ENCODE results near the gene EFL1. TPM values are rescaled to one million over a fixed set of nuclear protein-coding genes. Genes with fewer than 3 reads are reported as not detected.
A peak's percentile ranks its signal among the peaks of the same experiment; 100 is the strongest.

EFL1 gene
- total and polyA plus RNA-seq, 2 donors (not counting 1 experiment from before 2014, with no cell fraction given), result 19.1 to 29.9 TPM

DNA sequence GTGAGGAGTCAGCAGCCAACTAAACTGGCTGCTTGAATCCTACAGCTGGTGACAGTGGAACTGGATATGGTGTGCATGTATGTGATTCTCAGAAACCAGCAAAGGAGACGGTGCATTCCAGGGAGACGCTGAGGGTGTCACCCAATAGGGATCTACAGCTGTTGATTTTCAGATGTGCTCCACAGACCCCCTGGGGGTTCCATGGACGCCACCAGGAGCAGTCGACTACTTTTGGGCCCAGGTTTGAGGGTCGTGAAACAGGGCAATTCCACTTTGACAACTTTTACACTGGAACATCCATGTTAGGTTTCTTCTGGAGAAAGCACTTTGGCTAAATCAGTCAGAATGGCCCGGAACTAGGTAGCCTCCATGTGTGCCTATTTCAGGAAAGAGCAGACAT is 145.2 kb downstream of the EFL1 start:
- no peak overlapping the region for H3K4me3 ChIP-seq (replicated peaks in 1 of 4; ENCODE audit: control extremely low read depth in 1 of 4, insufficient read depth in 1 of 4, low read depth in 3 of 4, low read length in 4 of 4)
- no peaks in the 10 kb centered on the region for H4K20me1 ChIP-seq (ENCODE audit: control insufficient read depth, extremely low read depth, insufficient read depth, low read length)
- no peak for DNase-seq (ENCODE audit: low read depth in 2 of 2)
- H3K79me2 ChIP-seq (ENCODE audit: control insufficient read depth, insufficient read depth, low read length), result no peaks in the 10 kb centered on the region
- no peak overlapping the region for H3K4me2 ChIP-seq (ENCODE audit: extremely low read depth, insufficient read depth, low read length)
- H3K9me3 ChIP-seq (ENCODE audit: control insufficient read depth, insufficient read depth, low read depth, low read length), result no peaks in the 10 kb centered on the region
- H2AFZ ChIP-seq (ENCODE audit: low read length), result no peak overlapping the region
- H3K27ac ChIP-seq (ENCODE audit: insufficient read depth, low read length), result no peak overlapping the region
- no peak overlapping the region for H3K9ac ChIP-seq (ENCODE audit: insufficient read depth, low read length)
- peaks cover 4% of the 10 kb centered on the region for H3K4me1 ChIP-seq (ENCODE audit: control insufficient read depth, extremely low read depth, insufficient read depth, low read length)
- TF ChIP-seq, protein P1, sequence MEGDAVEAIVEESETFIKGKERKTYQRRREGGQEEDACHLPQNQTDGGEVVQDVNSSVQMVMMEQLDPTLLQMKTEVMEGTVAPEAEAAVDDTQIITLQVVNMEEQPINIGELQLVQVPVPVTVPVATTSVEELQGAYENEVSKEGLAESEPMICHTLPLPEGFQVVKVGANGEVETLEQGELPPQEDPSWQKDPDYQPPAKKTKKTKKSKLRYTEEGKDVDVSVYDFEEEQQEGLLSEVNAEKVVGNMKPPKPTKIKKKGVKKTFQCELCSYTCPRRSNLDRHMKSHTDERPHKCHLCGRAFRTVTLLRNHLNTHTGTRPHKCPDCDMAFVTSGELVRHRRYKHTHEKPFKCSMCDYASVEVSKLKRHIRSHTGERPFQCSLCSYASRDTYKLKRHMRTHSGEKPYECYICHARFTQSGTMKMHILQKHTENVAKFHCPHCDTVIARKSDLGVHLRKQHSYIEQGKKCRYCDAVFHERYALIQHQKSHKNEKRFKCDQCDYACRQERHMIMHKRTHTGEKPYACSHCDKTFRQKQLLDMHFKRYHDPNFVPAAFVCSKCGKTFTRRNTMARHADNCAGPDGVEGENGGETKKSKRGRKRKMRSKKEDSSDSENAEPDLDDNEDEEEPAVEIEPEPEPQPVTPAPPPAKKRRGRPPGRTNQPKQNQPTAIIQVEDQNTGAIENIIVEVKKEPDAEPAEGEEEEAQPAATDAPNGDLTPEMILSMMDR (conservative IDR thresholded peaks at IDR 0.05 in 1 of 2, IDR thresholded peaks at IDR 0.05 in 1 of 2; ENCODE audit: low read depth in 1 of 2, low read length in 2 of 2), result no peak
- no peak for TF ChIP-seq EZH2 (IDR thresholded peaks at IDR 0.05; ENCODE audit: low read length, missing control alignments)
- H3K27me3 ChIP-seq (ENCODE audit: control insufficient read depth, insufficient read depth, low read length), result no peaks in the 10 kb centered on the region
- no peaks in the 10 kb centered on the region for H3K36me3 ChIP-seq (ENCODE audit: control insufficient read depth, insufficient read depth, low read length)

DNA sequence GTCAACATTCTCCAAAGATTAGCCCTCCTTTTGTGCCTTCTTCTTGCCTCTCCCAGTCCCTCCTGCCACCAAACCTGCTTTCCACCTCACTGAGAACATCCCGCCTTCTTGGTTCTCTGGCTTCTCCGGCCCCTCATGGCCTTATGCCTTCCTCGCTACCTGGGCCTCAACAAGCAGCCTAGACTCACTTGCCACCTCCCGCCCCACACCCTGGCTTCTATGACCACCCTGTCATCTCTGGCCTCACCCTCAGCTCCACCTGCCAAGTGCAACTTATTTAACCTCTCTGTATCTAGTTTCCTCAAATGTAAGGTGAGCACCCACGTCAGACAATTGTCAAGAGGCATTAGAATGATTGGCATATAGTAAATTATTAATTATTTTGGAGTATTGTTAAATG is 147.9 kb downstream of the EFL1 start:
- H3K36me3 ChIP-seq (ENCODE audit: control insufficient read depth, insufficient read depth, low read length), result no peaks in the 10 kb centered on the region
- H3K4me3 ChIP-seq (replicated peaks in 1 of 4; ENCODE audit: control extremely low read depth in 1 of 4, insufficient read depth in 1 of 4, low read depth in 3 of 4, low read length in 4 of 4), result no peak overlapping the region
- TF ChIP-seq, protein P1 (conservative IDR thresholded peaks at IDR 0.05 in 1 of 2, IDR thresholded peaks at IDR 0.05 in 1 of 2; ENCODE audit: low read depth in 1 of 2, low read length in 2 of 2), result no peak
- TF ChIP-seq EZH2 (IDR thresholded peaks at IDR 0.05; ENCODE audit: low read length, missing control alignments), result no peak
- H3K9ac ChIP-seq (ENCODE audit: insufficient read depth, low read length), result no peak overlapping the region
- DNase-seq (ENCODE audit: low read depth in 2 of 2), result no peak
- H3K27ac ChIP-seq (ENCODE audit: insufficient read depth, low read length), result no peak overlapping the region
- H3K4me1 ChIP-seq (ENCODE audit: control insufficient read depth, extremely low read depth, insufficient read depth, low read length), result no peaks in the 10 kb centered on the region
- no peak overlapping the region for H2AFZ ChIP-seq (ENCODE audit: low read length)
- H3K27me3 ChIP-seq (ENCODE audit: control insufficient read depth, insufficient read depth, low read length), result no peaks in the 10 kb centered on the region
- no peaks in the 10 kb centered on the region for H3K79me2 ChIP-seq (ENCODE audit: control insufficient read depth, insufficient read depth, low read length)
- no peaks in the 10 kb centered on the region for H4K20me1 ChIP-seq (ENCODE audit: control insufficient read depth, extremely low read depth, insufficient read depth, low read length)
- H3K4me2 ChIP-seq (ENCODE audit: extremely low read depth, insufficient read depth, low read length), result no peak overlapping the region
- H3K9me3 ChIP-seq (ENCODE audit: control insufficient read depth, insufficient read depth, low read depth, low read length), result no peaks in the 10 kb centered on the region

DNA sequence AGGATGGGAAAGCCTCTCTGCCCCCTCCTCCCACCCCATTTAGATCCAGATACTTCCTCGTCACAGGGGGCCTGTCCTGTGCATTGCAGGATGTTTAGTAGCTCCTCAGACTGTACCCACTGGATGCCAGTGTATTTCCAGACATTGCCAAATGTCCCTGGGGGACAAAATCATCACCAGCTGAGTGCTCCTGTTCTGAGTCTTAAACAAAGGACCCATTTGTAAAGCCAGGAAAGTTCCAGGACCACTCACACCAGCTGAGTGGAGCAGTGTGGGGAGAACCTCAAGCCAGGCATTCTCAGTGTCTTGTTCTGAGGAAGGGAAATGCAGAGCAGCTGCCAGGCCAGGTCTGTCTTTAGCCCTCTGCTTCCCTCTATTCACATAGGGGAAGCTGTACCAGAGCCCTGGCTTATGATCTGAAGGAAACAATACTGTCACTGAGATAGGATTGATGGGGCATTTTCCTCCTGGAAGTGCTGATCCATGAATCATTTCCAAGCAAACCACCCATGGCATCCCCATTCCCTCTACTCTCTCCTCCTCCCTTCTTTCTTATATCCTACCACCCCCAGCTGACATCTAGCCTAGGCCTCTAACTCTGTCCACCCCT is 149.3 kb downstream of the EFL1 start:
- Histone ChIP-seq H3K27ac (ENCODE audit: insufficient read depth, low read length) (no peak overlapping the region), H3K4me3 (replicated peaks in 1 of 4; ENCODE audit: control extremely low read depth in 1 of 4, insufficient read depth in 1 of 4, low read depth in 3 of 4, low read length in 4 of 4) (no peak overlapping the region), H2AFZ (ENCODE audit: low read length) (no peak overlapping the region), H3K36me3 (ENCODE audit: control insufficient read depth, insufficient read depth, low read length) (no peaks in the 10 kb centered on the region), H3K4me2 (ENCODE audit: extremely low read depth, insufficient read depth, low read length) (no peak overlapping the region), H3K79me2 (ENCODE audit: control insufficient read depth, insufficient read depth, low read length) (no peaks in the 10 kb centered on the region), H3K9me3 (ENCODE audit: control insufficient read depth, insufficient read depth, low read depth, low read length) (no peaks in the 10 kb centered on the region), H3K27me3 (ENCODE audit: control insufficient read depth, insufficient read depth, low read length) (no peaks in the 10 kb centered on the region), H4K20me1 (ENCODE audit: control insufficient read depth, extremely low read depth, insufficient read depth, low read length) (no peaks in the 10 kb centered on the region), H3K9ac (ENCODE audit: insufficient read depth, low read length) (no peak overlapping the region), H3K4me1 (ENCODE audit: control insufficient read depth, extremely low read depth, insufficient read depth, low read length) (no peaks in the 10 kb centered on the region)
- TF ChIP-seq, protein P1 (conservative IDR thresholded peaks at IDR 0.05 in 1 of 2, IDR thresholded peaks at IDR 0.05 in 1 of 2; ENCODE audit: low read depth in 1 of 2, low read length in 2 of 2), result no peak
- no peak for TF ChIP-seq EZH2 (IDR thresholded peaks at IDR 0.05; ENCODE audit: low read length, missing control alignments)
- DNase-seq (ENCODE audit: low read depth in 2 of 2), result peak in 1 of 2 donors; percentile 29

Measured in fibroblast of lung (primary cell).